Esophagus squamous epithelium (tissue), 4 donors: Measurements from ENCODE around the gene SYTL3.

Experiments used
- CTCF ChIP-seq, 6 experiments: fragments of 450-650 bp in 4 of 6; fragments of 200-600 bp in 2 of 6; sonication (generic) in 2 of 6; IDR thresholded peaks; one replicate each; pipeline ENCODE4 v1.5.1; 2016 to 2019; ENCODE audit warnings: antibody characterized with exemption in 6 of 6, mild to moderate bottlenecking in 4 of 6, moderate library complexity in 4 of 6
- POLR2A ChIP-seq, 4 donors: fragments of 450-650 bp; IDR thresholded peaks; one replicate each; pipeline ENCODE4 v1.6.1; 2017; ENCODE audit warnings: antibody characterized with exemption in 4 of 4, mild to moderate bottlenecking in 4 of 4, moderate library complexity in 3 of 4

- TF ChIP-seq CTCF (IDR thresholded peaks at IDR 0.05) (no peak), POLR2A (IDR thresholded peaks at IDR 0.05) (peak in 2 of 4 donors; percentile 53 to 76)
These were observed at the start of gene SYTL3 for GRCh38 chr6:158649289-158650143.
